K562 (cell line): Measurements from ENCODE around the gene CD164. TPM values are rescaled to one million over a fixed set of nuclear protein-coding genes. Genes with fewer than 3 reads are reported as not detected.
A peak's percentile ranks its signal among the peaks of the same experiment; 100 is the strongest.

Source experiments
- ATAC-seq: fragments of 200-7000 bp; cut with Tn5 transposase; 3 replicates; pipeline ENCODE4 v1.9.1; 2020; ENCODE audit warnings: moderate library complexity
- BruUV-seq: library from RNA; stranded (reverse); fragments of 400-500 nt; replicated peaks from 2 replicates; lab custom pipeline; 2021; lab: Mats Ljungman, UMichigan
- CTCF ChIA-PET: fragments of 300-600 bp; formaldehyde crosslinking; extraction: SDS; loops from one replicate; lab custom pipeline; 2021; ENCODE audit warnings: low intra/inter-chr PET ratio; lab: Yijun Ruan, JAX
- POLR2A ChIA-PET: fragments of 300-600, 350-650 bp; sonication (Branson Sonifier 250); formaldehyde crosslinking; extraction: SDS; loops from one replicate; lab custom pipeline; 2021; ENCODE audit warnings: antibody characterized with exemption, inconsistent platforms; lab: Yijun Ruan, JAX
- DNase-seq, 4 experiments: peaks; one replicate each; pipeline versions ENCODE4 v3.0.0 to v3.0.0-alpha.2; 2011 to 2018; ENCODE audit warnings: low spot score in 3 of 4, mixed read lengths in 3 of 4; ENCODE audit errors: extremely low read depth in 1 of 4
- FAIRE-seq: peaks from 2 replicates; lab custom pipeline; 2011; peaks lifted over from hg19 to GRCh38; lab: Jason Lieb, UNC
- H2AFZ ChIP-seq: 2 replicates; pipeline ENCODE4 v1.6.0; 2011; ENCODE audit warnings: low read depth, low read length, control low read depth, inconsistent platforms
- H3K27ac ChIP-seq: fragments of 200-600 bp; 3 replicates; pipeline ENCODE4 v1.8.0; 2011; ENCODE audit warnings: low read depth, mild to moderate bottlenecking, control low read depth, inconsistent platforms, low read length, moderate library complexity, mixed read lengths; ENCODE audit errors: extremely low read depth
- H3K27me3 ChIP-seq, 2 experiments: fragments of 300-600 bp in 1 of 2; 2 replicates in 1 of 2; 3 replicates in 1 of 2; pipeline versions ENCODE4 v1.6.0 to v1.8.0; 2011; ENCODE audit warnings: inconsistent platforms in 2 of 2, low read length in 2 of 2, mild to moderate bottlenecking in 1 of 2, mixed read lengths in 1 of 2, moderate library complexity in 1 of 2; ENCODE audit not compliant: control insufficient read depth in 2 of 2, insufficient read depth in 2 of 2
- H3K36me3 ChIP-seq: fragments of 300-600 bp; 3 replicates; pipeline ENCODE4 v1.8.0; 2011; ENCODE audit warnings: mild to moderate bottlenecking, low read length, inconsistent platforms; ENCODE audit not compliant: control insufficient read depth, insufficient read depth
- H3K4me1 ChIP-seq, 2 experiments: fragments of 200-600 bp in 1 of 2; replicated peaks in 1 of 2; 2 replicates in 1 of 2; 3 replicates in 1 of 2; pipeline versions ENCODE4 v1.5.1 to v1.8.0; 2011; ENCODE audit warnings: inconsistent platforms in 2 of 2, low read length in 2 of 2, mild to moderate bottlenecking in 1 of 2, mixed read lengths in 1 of 2, moderate library complexity in 1 of 2; ENCODE audit not compliant: control insufficient read depth in 2 of 2, insufficient read depth in 2 of 2
- H3K4me2 ChIP-seq: 2 replicates; pipeline ENCODE4 v1.6.1; 2011; ENCODE audit warnings: low read length, control low read depth, inconsistent platforms, mixed read lengths; ENCODE audit not compliant: insufficient read depth
- H3K4me3 ChIP-seq: fragments of 200-600 bp; sonication (generic), shearing (Covaris generic); 2 replicates; pipeline ENCODE4 v1.5.1; 2016; ENCODE audit warnings: control low read depth, inconsistent platforms
- H3K79me2 ChIP-seq: fragments of 200-600 bp; 3 replicates; pipeline ENCODE4 v1.8.0; 2011; ENCODE audit warnings: low read length, inconsistent platforms; ENCODE audit not compliant: control insufficient read depth, insufficient read depth
- H3K9ac ChIP-seq, 2 experiments: 2 replicates each; pipeline versions ENCODE4 v1.6.0 to v1.6.1; 2011; ENCODE audit warnings: low read depth in 2 of 2, low read length in 2 of 2, control low read depth in 1 of 2, inconsistent platforms in 1 of 2, mild to moderate bottlenecking in 1 of 2, mixed read lengths in 1 of 2; ENCODE audit not compliant: insufficient read depth in 1 of 2
- H3K9me1 ChIP-seq: one replicate; pipeline ENCODE4 v1.6.0; 2011; ENCODE audit warnings: inconsistent platforms, mild to moderate bottlenecking, low read length, moderate library complexity; ENCODE audit not compliant: control insufficient read depth, insufficient read depth
- H3K9me3 ChIP-seq: replicated peaks from 2 replicates; pipeline ENCODE4 v1.5.1; 2011; ENCODE audit warnings: low read depth, low read length, inconsistent platforms; ENCODE audit not compliant: control insufficient read depth, insufficient read depth
- H4K20me1 ChIP-seq: replicated peaks from 2 replicates; pipeline ENCODE4 v1.6.1; 2011; ENCODE audit warnings: low read length, inconsistent platforms, mixed read lengths; ENCODE audit not compliant: control insufficient read depth, insufficient read depth
- CBFA2T2 ChIP-seq: fragments of 450-650 bp; conservative IDR thresholded peaks from 2 replicates; pipeline ENCODE4 v1.6.1; 2017; ENCODE audit warnings: mild to moderate bottlenecking
- DEAF1 ChIP-seq: fragments of 450-650 bp; formaldehyde crosslinking; IDR thresholded peaks from 2 replicates; pipeline ENCODE4 v1.4.0; 2020; ENCODE audit warnings: mild to moderate bottlenecking, moderate library complexity
- FOXA3 ChIP-seq, 2 experiments: fragments of 450-650 bp in 1 of 2; sonication (generic) in 1 of 2; formaldehyde crosslinking; IDR thresholded peaks in 1 of 2; conservative IDR thresholded peaks in 1 of 2; 2 replicates each; pipeline versions ENCODE4 v1.4.0 to v1.8.0; 2020 to 2022; ENCODE audit warnings: mild to moderate bottlenecking in 2 of 2, missing genetic modification reagents in 1 of 2
- HDAC1 ChIP-seq, 2 experiments: fragments of 450-650 bp; IDR thresholded peaks; 2 replicates each; pipeline ENCODE4 v1.6.1; 2016 to 2017; ENCODE audit warnings: inconsistent platforms in 1 of 2, mild to moderate bottlenecking in 1 of 2, moderate library complexity in 1 of 2
- HES1 ChIP-seq: fragments of 450-650 bp; IDR thresholded peaks from 2 replicates; pipeline ENCODE4 v1.6.1; 2016; ENCODE audit warnings: low read depth, mild to moderate bottlenecking, moderate library complexity
- PCBP1 ChIP-seq: fragments of 200-400 bp; formaldehyde crosslinking; IDR thresholded peaks from 2 replicates; pipeline ENCODE4 v1.6.1; 2018; ENCODE audit warnings: mild to moderate bottlenecking, low read depth, low read length; ENCODE audit not compliant: poor library complexity, severe bottlenecking
- SNIP1 ChIP-seq: fragments of 450-650 bp; IDR thresholded peaks from 2 replicates; pipeline ENCODE4 v1.7.1; 2017; ENCODE audit warnings: low read depth, mild to moderate bottlenecking
- SOX6 ChIP-seq: fragments of 450-650 bp; IDR thresholded peaks from 2 replicates; pipeline ENCODE4 v1.6.1; 2014; ENCODE audit warnings: mild to moderate bottlenecking
- SRSF1 ChIP-seq: fragments of 200-400 bp; formaldehyde crosslinking; IDR thresholded peaks from 2 replicates; pipeline ENCODE4 v1.6.1; 2017; ENCODE audit warnings: mild to moderate bottlenecking, low read depth, low read length, moderate library complexity
- TBL1XR1 ChIP-seq, 2 experiments: IDR thresholded peaks; 2 replicates each; pipeline ENCODE4 v1.6.1; 2012; ENCODE audit warnings: improper control_type of control experiment in 2 of 2, low read length in 2 of 2, mild to moderate bottlenecking in 1 of 2
- ZBTB7A ChIP-seq: IDR thresholded peaks from 2 replicates; pipeline ENCODE4 v1.6.1; 2011; ENCODE audit warnings: low read depth, mild to moderate bottlenecking, low read length, moderate library complexity, borderline replicate concordance; ENCODE audit not compliant: control insufficient read depth
- ZNF274 ChIP-seq: IDR thresholded peaks from 2 replicates; pipeline ENCODE4 v1.6.1; 2011; ENCODE audit warnings: low read depth, mild to moderate bottlenecking, low read length, moderate library complexity, borderline replicate concordance
- WGBS: fragments of 100-300 bp; shearing (Covaris generic); methylation state at CpG from one replicate; pipeline ENCODE4 v1.1.6; 2016; ENCODE audit warnings: low coverage, mixed read lengths; ENCODE audit not compliant: insufficient coverage; ENCODE audit errors: missing lambda C conversion rate; 5-methylcytosine and 5-hydroxymethylcytosine counted together
- in situ Hi-C: fragments of 300-500 bp; cut with MboI; formaldehyde crosslinking; loops from 4 replicates; pipeline ENCODE4 v1.15.0; 2018; ENCODE audit warnings: inconsistent platforms, mixed read lengths
- intact Hi-C: fragments of 100-400 bp; cut with micrococcal nuclease; formaldehyde crosslinking; loops from 2 replicates; pipeline ENCODE4 v1.14.2; 2022
- polyA plus RNA-seq, 8 experiments: library from polyadenylated mRNA; depleted of rRNA in 4 of 8; stranded (reverse) in 5 of 8; unstranded in 3 of 8; fragments of >200 nt; fragmentation: Nextera tagmentation in 2 of 8; fragmentation: Illumina TruSeq in 1 of 8; extraction: Ambion mirVana in 2 of 8; extraction: Trizol in 1 of 8; gene quantifications; 2 replicates each; pipeline versions ENCODE4 v1.2.1 to v1.2.3, GENCODE V29; 2011 to 2014; ENCODE audit warnings: inconsistent platforms in 1 of 8, missing spikeins in 1 of 8
- total RNA-seq, 7 experiments: library from RNA; depleted of rRNA in 6 of 7; stranded (reverse); fragments of >200 nt in 6 of 7; fragmentation: Illumina TruSeq in 2 of 7; extraction: Trizol in 2 of 7; gene quantifications; 2 replicates each; pipeline versions ENCODE4 v1.2.1 to v1.2.3, GENCODE V29; 2011 to 2021; ENCODE audit warnings: low replicate concordance in 1 of 7
- TF ChIP-seq, protein P1 (sequence below): fragments of 250-450 bp; sonication (Bioruptor Pico); IDR thresholded peaks from 2 replicates; pipeline ENCODE4 v1.8.0; 2021; ENCODE audit warnings: borderline replicate concordance, mild to moderate bottlenecking, moderate library complexity; ENCODE audit not compliant: poor library complexity, severe bottlenecking
- TF ChIP-seq, protein P2 (sequence below): fragments of 250-450 bp; sonication (Bioruptor Pico); IDR thresholded peaks from 2 replicates; pipeline ENCODE4 v1.5.0; 2020; ENCODE audit warnings: mild to moderate bottlenecking, borderline replicate concordance

Gene CD164
- total and polyA plus RNA-seq, 9 of the 15 experiments (the other 6 are each of a cell fraction or from before 2014, with no cell fraction given) = 79.5 to 317 (median 165) TPM

DNA sequence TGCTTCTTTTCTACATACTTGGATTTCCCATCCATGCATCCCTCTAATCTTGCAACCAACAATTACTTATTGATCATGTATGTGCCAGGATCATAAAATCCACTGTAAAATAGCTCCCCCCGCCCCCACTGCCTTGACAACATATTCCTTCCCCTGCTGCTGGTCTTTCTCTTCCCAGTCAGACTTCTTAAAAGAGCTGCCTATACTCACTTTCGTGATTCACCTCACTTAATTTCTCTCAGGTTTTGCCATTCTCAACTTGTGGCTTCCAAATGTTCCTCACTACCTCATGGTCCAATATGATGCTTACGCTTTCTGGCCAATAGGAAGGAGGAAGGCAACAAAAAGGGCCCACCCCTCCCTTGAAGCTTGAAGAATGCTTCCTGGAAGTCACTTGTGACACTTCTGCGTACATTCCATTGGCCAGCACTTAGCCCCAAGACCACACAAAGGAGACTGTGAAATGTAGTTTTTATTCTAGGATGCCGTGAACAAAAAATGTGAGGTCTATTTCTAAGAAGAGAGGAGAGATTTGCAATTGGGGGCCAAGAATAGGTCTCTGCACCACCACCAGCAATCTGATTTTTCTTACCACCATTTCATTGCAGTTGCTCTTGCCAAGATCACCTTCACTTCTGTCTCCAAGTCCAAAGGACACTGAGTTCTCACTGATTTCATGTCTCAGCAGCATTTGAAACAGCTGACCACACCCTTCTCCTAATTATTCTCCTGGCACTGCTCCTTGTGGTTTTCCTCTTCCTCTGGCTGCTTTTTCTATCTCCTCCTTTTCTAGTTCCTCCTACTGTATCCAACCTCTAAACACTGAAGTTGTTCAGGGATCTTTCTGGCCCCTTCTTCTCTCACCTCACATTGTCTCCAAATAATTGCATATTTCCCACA lies 30.8 kb downstream of the CD164 start:
- POLR2A ChIA-PET = interaction anchor here (0.6 to 3.9 kb wide), 11 partner anchors 9 to 50 kb away, joined by 3 to 32 read pairs (median 5); partner anchors contain the start of gene CD164
- CTCF ChIA-PET = no interaction called here
- Histone ChIP-seq H3K27ac (peak overlapping the region; percentile 7; the same call in 2 of the 3 replicates), H3K4me2 (no peak overlapping the region; the same call in 1 of the 2 replicates), H3K36me3 (peaks cover 12% of the 10 kb centered on the region; the same call in 2 of the 3 replicates), H3K9me3 (0 out of 2 replicates have a peak, but pooled peaks cover 2% of the 10 kb centered on the region), H3K9me1 (no peaks in the 10 kb centered on the region), H3K4me1 (peaks cover 26 to 45% of the 10 kb centered on the region in 2 experiments), H2AFZ (no peak overlapping the region), H4K20me1 (no peaks in the 10 kb centered on the region), H3K27me3 (no peaks in the 10 kb centered on the region), H3K9ac (no peak overlapping the region), H3K79me2 (no peaks in the 10 kb centered on the region), H3K4me3 (no peak overlapping the region)
- BruUV-seq = no TSS peak
- ATAC-seq = peak; percentile 63
- no peak for FAIRE-seq
- intact Hi-C loops = no loop called here
- DNase-seq = peak in 2 of 4 experiments; percentile 63 to 68
- 61% methylated on average over 5 of the region's 5 CpGs for WGBS
- in situ Hi-C loops = no loop called here
- TF ChIP-seq ZNF274 (no peak), DEAF1 (CRISPR knock-in tag) (no peak), HDAC1 (IDR thresholded peaks at IDR 0.05) (0 out of 4 replicates have a peak, but pooled peaks of 1 of the 2 experiments have one; percentile 33), TBL1XR1 (IDR thresholded peaks at IDR 0.05; ENCODE audit: low read length in 2 of 2) (no peak), SNIP1 (no peak), ZBTB7A (no peak), PCBP1 (no peak), SRSF1 (no peak), HES1 (0 out of 2 replicates have a peak, but pooled peaks have one; percentile 10), FOXA3 (CRISPR knock-in tag; conservative IDR thresholded peaks at IDR 0.05 in 1 of 2, IDR thresholded peaks at IDR 0.05 in 1 of 2) (no peak), SOX6 (no peak), CBFA2T2 (no peak)
- TF ChIP-seq, protein P1, sequence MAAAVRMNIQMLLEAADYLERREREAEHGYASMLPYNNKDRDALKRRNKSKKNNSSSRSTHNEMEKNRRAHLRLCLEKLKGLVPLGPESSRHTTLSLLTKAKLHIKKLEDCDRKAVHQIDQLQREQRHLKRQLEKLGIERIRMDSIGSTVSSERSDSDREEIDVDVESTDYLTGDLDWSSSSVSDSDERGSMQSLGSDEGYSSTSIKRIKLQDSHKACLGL (CRISPR knock-in tag) = no peak
- TF ChIP-seq, protein P2, sequence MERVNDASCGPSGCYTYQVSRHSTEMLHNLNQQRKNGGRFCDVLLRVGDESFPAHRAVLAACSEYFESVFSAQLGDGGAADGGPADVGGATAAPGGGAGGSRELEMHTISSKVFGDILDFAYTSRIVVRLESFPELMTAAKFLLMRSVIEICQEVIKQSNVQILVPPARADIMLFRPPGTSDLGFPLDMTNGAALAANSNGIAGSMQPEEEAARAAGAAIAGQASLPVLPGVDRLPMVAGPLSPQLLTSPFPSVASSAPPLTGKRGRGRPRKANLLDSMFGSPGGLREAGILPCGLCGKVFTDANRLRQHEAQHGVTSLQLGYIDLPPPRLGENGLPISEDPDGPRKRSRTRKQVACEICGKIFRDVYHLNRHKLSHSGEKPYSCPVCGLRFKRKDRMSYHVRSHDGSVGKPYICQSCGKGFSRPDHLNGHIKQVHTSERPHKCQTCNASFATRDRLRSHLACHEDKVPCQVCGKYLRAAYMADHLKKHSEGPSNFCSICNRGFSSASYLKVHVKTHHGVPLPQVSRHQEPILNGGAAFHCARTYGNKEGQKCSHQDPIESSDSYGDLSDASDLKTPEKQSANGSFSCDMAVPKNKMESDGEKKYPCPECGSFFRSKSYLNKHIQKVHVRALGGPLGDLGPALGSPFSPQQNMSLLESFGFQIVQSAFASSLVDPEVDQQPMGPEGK = no peak
